OCI-LY1 (cell line): ENCODE results near the gene BBS2.

ENCODE experiments used
- CTCF ChIP-seq: fragments of 200-600 bp; sonication (generic), shearing (Covaris generic); IDR thresholded peaks from 2 replicates; pipeline ENCODE4 v1.5.1; 2017; ENCODE audit warnings: mild to moderate bottlenecking, antibody characterized with exemption, low read length, moderate library complexity, mixed read lengths
- EZH2 ChIP-seq: fragments of 200-600 bp; sonication (generic), shearing (Covaris generic); IDR thresholded peaks from 2 replicates; pipeline ENCODE4 v1.8.0; 2017; ENCODE audit warnings: borderline replicate concordance, mixed run types, mild to moderate bottlenecking, antibody characterized with exemption, low read length, moderate library complexity, mixed read lengths

DNA sequence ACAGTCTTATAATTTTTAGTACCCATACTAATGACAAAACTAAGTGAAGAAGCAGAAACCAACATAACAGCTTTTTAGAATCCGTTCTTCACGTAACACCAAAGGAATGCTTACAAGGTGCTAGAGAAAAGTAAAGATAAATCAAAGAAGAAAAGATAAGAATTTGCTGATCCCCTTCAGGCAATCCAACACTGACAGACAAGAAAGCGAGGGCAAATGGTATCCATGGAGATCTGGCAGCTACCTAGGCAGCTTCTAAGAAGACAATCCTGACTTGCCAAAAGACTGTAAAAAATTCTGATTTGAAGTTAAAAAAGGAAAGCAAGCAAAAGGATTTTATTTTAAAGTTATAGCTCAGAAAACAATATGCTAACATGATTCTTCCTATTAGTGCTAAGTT lies 14.6 kb downstream of the BBS2 start:
- TF ChIP-seq CTCF (no peak), EZH2 (no peak)
